Measurements from ENCODE around the gene RNPS1. TPM values are rescaled to one million over a fixed set of nuclear protein-coding genes. Genes with fewer than 3 reads are reported as not detected.

The RNPS1 gene
- total and polyA plus RNA-seq, 9 of the 15 experiments (the other 6 are each of a cell fraction or from before 2014, with no cell fraction given): 44.9 to 338 (median 202) TPM

GRCh38 chr16:2278272-2278608, 10.3 kb upstream of the RNPS1 start (continued):
- TF ChIP-seq NR2C2 (CRISPR knock-in tag; IDR thresholded peaks at IDR 0.05) (no peak), NR2C2 (tag; IDR thresholded peaks at IDR 0.05) (no peak), ATF2 (CRISPR knock-in tag; IDR thresholded peaks at IDR 0.05) (no peak), ZBTB17 (CRISPR knock-in tag; IDR thresholded peaks at IDR 0.05) (no peak), ZKSCAN1 (IDR thresholded peaks at IDR 0.05; ENCODE audit: low read depth, low read length) (no peak)

GRCh38 chr16:2277466-2278271, 9.7 kb upstream of the RNPS1 start:
- TF ChIP-seq ZNF699 (CRISPR knock-in tag; IDR thresholded peaks at IDR 0.05; ENCODE audit: insufficient replicate concordance): no peak
- TF ChIP-seq ZNF197 (CRISPR knock-in tag; IDR thresholded peaks at IDR 0.05; ENCODE audit: low read depth): no peak
- no peak for TF ChIP-seq TEAD2 (tag; IDR thresholded peaks at IDR 0.05)
- no peak for TF ChIP-seq PBX2 (CRISPR knock-in tag; IDR thresholded peaks at IDR 0.05; ENCODE audit: low read depth)
- TF ChIP-seq PBX2 (tag; conservative IDR thresholded peaks at IDR 0.05; ENCODE audit: low read depth): no peak
- TF ChIP-seq RBM25 (IDR thresholded peaks at IDR 0.05; ENCODE audit: low read depth, low read length, severe bottlenecking): no peak
- TF ChIP-seq HMGN3 (IDR thresholded peaks at IDR 0.05; ENCODE audit: borderline replicate concordance, extremely low read depth, insufficient read length, low read depth, low read length): no peak
- Histone ChIP-seq H3K27ac (ENCODE audit: extremely low read depth, low read depth, low read length) (no peak overlapping the region), H4K20me1 (replicated peaks; ENCODE audit: control insufficient read depth, insufficient read depth, low read length) (no peaks in the 10 kb centered on the region), H3K4me1 (replicated peaks in 1 of 2; ENCODE audit: control insufficient read depth in 2 of 2, insufficient read depth in 2 of 2, low read length in 2 of 2) (peaks cover 0 to 38% of the 10 kb centered on the region in 2 experiments; a peak in 2 of 5 replicates), H2AFZ (ENCODE audit: low read depth, low read length) (no peak overlapping the region), H3K36me3 (ENCODE audit: control insufficient read depth, insufficient read depth, low read length) (peaks cover 38% of the 10 kb centered on the region; the same call in 2 of the 3 replicates), H3K4me2 (ENCODE audit: insufficient read depth, low read length) (no peak overlapping the region), H3K79me2 (ENCODE audit: control insufficient read depth, insufficient read depth, low read length) (no peaks in the 10 kb centered on the region), H3K27me3 (ENCODE audit: control insufficient read depth in 2 of 2, insufficient read depth in 2 of 2, low read length in 2 of 2) (no peaks in the 10 kb centered on the region), H3K9ac (ENCODE audit: insufficient read depth in 1 of 2, low read depth in 2 of 2, low read length in 2 of 2) (peak overlapping the region in 1 of 2 experiments; percentile 43; a peak in 2 of 4 replicates), H3K4me3 (no peak overlapping the region), H3K9me3 (replicated peaks; ENCODE audit: control insufficient read depth, insufficient read depth, low read depth, low read length) (no peaks in the 10 kb centered on the region), H3K9me1 (ENCODE audit: control insufficient read depth, insufficient read depth, low read length) (peaks cover 3% of the 10 kb centered on the region)
- ATAC-seq (no peak), FAIRE-seq (no peak), DNase-seq (ENCODE audit: extremely low read depth in 1 of 4, low spot score in 3 of 4) (no peak)
- no TSS peak for BruUV-seq (replicated peaks)
- intact Hi-C loops (cut with micrococcal nuclease) (no loop called here), in situ Hi-C loops (cut with MboI) (no loop called here)
- 87% methylated on average over 23 of the region's 25 CpGs for WGBS (ENCODE audit: insufficient coverage, low coverage, missing lambda C conversion rate)
- ChIA-PET CTCF (ENCODE audit: low intra/inter-chr PET ratio) (interaction anchor here (0.5 kb wide), 1 partner anchor 302 kb away, joined by 3 read pairs; no protein-coding TSS in a partner anchor), POLR2A (interaction anchor here (0.7 kb wide), 1 partner anchor 241 kb away, joined by 3 read pairs; no protein-coding TSS in a partner anchor)

All from K562 (cell line).